GM19452 (cell line): ENCODE measurements around the gene USP47.

Experiments
- ATAC-seq: cut with Tn5 transposase; IDR thresholded peaks from one replicate; pipeline ENCODE4 v1.9.1; 2021; ENCODE audit not compliant: unreplicated experiment

USP47 gene

GRCh38 chr11:11862999-11863398, 21.2 kb downstream of the USP47 start:
- ATAC-seq: no peak

- no peak for ATAC-seq
Measured at GRCh38 chr11:11864332-11864731, 22.6 kb downstream of the USP47 start.

GRCh38 chr11:11864803-11865202, 23.0 kb downstream of the USP47 start:
- ATAC-seq: no peak

- no peak for ATAC-seq
Measured at GRCh38 chr11:11865449-11865848, 23.7 kb downstream of the USP47 start.

- ATAC-seq: no peak
Measured at GRCh38 chr11:11866203-11866602, 24.4 kb downstream of the USP47 start.

GRCh38 chr11:11867720-11868119, 25.9 kb downstream of the USP47 start:
- ATAC-seq: no peak

- ATAC-seq: no peak
Measured at GRCh38 chr11:11871991-11872401, 30.2 kb downstream of the USP47 start.

- ATAC-seq: no peak
Measured at GRCh38 chr11:11876458-11876857, 34.7 kb downstream of the USP47 start.

GRCh38 chr11:11880179-11880578, 38.4 kb downstream of the USP47 start:
- ATAC-seq: no peak

- ATAC-seq: no peak
Measured at GRCh38 chr11:11882539-11882938, 40.8 kb downstream of the USP47 start.

- no peak for ATAC-seq
Measured at GRCh38 chr11:11884351-11884750, 42.6 kb downstream of the USP47 start.

- peak; percentile 96 for ATAC-seq
Measured at GRCh38 chr11:11884774-11885481, 43.2 kb downstream of the USP47 start.

- no peak for ATAC-seq
Measured at GRCh38 chr11:11894486-11894885, 52.7 kb downstream of the USP47 start.

- no peak for ATAC-seq
Measured at GRCh38 chr11:11895672-11896071, 53.9 kb downstream of the USP47 start.

- no peak for ATAC-seq
Measured at GRCh38 chr11:11898648-11899047, 56.9 kb downstream of the USP47 start.

- ATAC-seq: no peak
Measured at GRCh38 chr11:11899401-11899800, 57.6 kb downstream of the USP47 start.

GRCh38 chr11:11901929-11902328, 60.2 kb downstream of the USP47 start:
- ATAC-seq: no peak

- ATAC-seq: no peak
Measured at GRCh38 chr11:11909727-11910126, 68.0 kb downstream of the USP47 start.

- ATAC-seq: no peak
Measured at GRCh38 chr11:11910541-11910940, 68.8 kb downstream of the USP47 start.

GRCh38 chr11:11913395-11913794, 71.6 kb downstream of the USP47 start:
- no peak for ATAC-seq

GRCh38 chr11:11915625-11916024, 73.9 kb downstream of the USP47 start:
- no peak for ATAC-seq

- ATAC-seq: no peak
Measured at GRCh38 chr11:11916981-11917399, 75.2 kb downstream of the USP47 start.

GRCh38 chr11:11923828-11924227, 82.1 kb downstream of the USP47 start:
- no peak for ATAC-seq
